ENCODE data around the gene MCEE. TPM values are rescaled to one million over a fixed set of nuclear protein-coding genes. Genes with fewer than 3 reads are reported as not detected.

MCEE gene
- total and polyA plus RNA-seq, 2 experiments from 2014 or later: 32.8 to 51.1 TPM

DNA sequence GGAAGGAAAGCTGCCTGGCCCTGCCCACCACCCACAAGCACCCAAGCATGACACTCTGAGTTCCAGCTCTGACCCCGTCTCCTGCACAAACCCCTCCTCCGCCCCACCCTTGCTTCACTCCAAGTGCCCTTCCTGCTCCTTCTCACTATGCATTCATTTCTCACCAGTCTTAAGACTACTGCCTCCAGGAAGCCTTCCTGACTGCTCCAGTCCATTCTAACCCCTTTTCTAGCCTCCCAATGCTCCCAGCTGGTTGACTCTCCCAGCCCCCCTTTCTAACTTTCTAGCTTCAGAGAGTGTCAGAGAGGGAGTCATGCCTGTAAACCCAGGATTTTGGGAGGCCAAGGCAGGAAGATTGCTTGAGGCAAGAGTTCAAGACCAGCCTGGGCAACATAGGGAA lies 69.8 kb downstream of the MCEE start:
- no peaks in the 10 kb centered on the region for H3K9me3 ChIP-seq (ENCODE audit: low read depth)
- TF ChIP-seq, protein P1, sequence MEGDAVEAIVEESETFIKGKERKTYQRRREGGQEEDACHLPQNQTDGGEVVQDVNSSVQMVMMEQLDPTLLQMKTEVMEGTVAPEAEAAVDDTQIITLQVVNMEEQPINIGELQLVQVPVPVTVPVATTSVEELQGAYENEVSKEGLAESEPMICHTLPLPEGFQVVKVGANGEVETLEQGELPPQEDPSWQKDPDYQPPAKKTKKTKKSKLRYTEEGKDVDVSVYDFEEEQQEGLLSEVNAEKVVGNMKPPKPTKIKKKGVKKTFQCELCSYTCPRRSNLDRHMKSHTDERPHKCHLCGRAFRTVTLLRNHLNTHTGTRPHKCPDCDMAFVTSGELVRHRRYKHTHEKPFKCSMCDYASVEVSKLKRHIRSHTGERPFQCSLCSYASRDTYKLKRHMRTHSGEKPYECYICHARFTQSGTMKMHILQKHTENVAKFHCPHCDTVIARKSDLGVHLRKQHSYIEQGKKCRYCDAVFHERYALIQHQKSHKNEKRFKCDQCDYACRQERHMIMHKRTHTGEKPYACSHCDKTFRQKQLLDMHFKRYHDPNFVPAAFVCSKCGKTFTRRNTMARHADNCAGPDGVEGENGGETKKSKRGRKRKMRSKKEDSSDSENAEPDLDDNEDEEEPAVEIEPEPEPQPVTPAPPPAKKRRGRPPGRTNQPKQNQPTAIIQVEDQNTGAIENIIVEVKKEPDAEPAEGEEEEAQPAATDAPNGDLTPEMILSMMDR (IDR thresholded peaks at IDR 0.05; ENCODE audit: low read depth, low read length): no peak
- H3K27me3 ChIP-seq: no peaks in the 10 kb centered on the region
- DNase-seq (ENCODE audit: low read depth in 1 of 2, low spot score in 1 of 2): no peak
- H3K4me1 ChIP-seq (ENCODE audit: low read depth): no peaks in the 10 kb centered on the region
- no peak overlapping the region for H3K4me3 ChIP-seq
- H3K36me3 ChIP-seq: no peaks in the 10 kb centered on the region
- H3K27ac ChIP-seq: no peak overlapping the region

Other genes starting within 250 kb of the MCEE start
- 0.21 TPM in 1 of 2 replicates, not detected in the other for gene VAX2, start 229.7 kb downstream of the MCEE start, total RNA-seq
- 0.30 TPM in 1 of 2 replicates, not detected in the other for gene VAX2, start 229.7 kb downstream of the MCEE start, polyA plus RNA-seq
- gene ATP6V1B1, start 194.3 kb downstream of the MCEE start, total RNA-seq: 0.81 and 3.0 TPM in 2 replicates
- 1.00 TPM in 1 of 2 replicates, not detected in the other for gene ATP6V1B1, start 194.3 kb downstream of the MCEE start, polyA plus RNA-seq
- gene ANKRD53, start 151.6 kb downstream of the MCEE start, total RNA-seq: 0.92 and 1.3 TPM in 2 replicates
- gene ANKRD53, start 151.6 kb downstream of the MCEE start, polyA plus RNA-seq: 0.99 and 1.4 TPM in 2 replicates
- 13.9 and 19.8 TPM in 2 replicates for gene TEX261, start 135.4 kb downstream of the MCEE start, total RNA-seq
- 22.3 and 31.5 TPM in 2 replicates for gene TEX261, start 135.4 kb downstream of the MCEE start, polyA plus RNA-seq
- gene NAGK, start 61.6 kb downstream of the MCEE start, total RNA-seq: 49.3 and 57.4 TPM in 2 replicates
- gene NAGK, start 61.6 kb downstream of the MCEE start, polyA plus RNA-seq: 75.9 and 129 TPM in 2 replicates
- 20.8 and 33.1 TPM in 2 replicates for gene MPHOSPH10, start 405 bp upstream of the MCEE start, total RNA-seq
- 32.7 and 37.7 TPM in 2 replicates for gene MPHOSPH10, start 405 bp upstream of the MCEE start, polyA plus RNA-seq
- gene PAIP2B, start 96.9 kb upstream of the MCEE start, total RNA-seq: 13.0 and 15.1 TPM in 2 replicates
- gene PAIP2B, start 96.9 kb upstream of the MCEE start, polyA plus RNA-seq: 8.0 and 9.7 TPM in 2 replicates
- 99.4 and 223 TPM in 2 replicates for gene ZNF638, start 201.6 kb upstream of the MCEE start, total RNA-seq
- gene ZNF638, start 201.6 kb upstream of the MCEE start, polyA plus RNA-seq: 70.5 and 111 TPM in 2 replicates